ENCODE measurements around the gene RXFP3. TPM values are rescaled to one million over a fixed set of nuclear protein-coding genes. Genes with fewer than 3 reads are reported as not detected.
"Not testable (repeated sequence)": the region's sequence is repeated elsewhere in the genome, so short reads cannot be mapped to it uniquely, and the experiment has no call there.

RXFP3 gene, protein sequence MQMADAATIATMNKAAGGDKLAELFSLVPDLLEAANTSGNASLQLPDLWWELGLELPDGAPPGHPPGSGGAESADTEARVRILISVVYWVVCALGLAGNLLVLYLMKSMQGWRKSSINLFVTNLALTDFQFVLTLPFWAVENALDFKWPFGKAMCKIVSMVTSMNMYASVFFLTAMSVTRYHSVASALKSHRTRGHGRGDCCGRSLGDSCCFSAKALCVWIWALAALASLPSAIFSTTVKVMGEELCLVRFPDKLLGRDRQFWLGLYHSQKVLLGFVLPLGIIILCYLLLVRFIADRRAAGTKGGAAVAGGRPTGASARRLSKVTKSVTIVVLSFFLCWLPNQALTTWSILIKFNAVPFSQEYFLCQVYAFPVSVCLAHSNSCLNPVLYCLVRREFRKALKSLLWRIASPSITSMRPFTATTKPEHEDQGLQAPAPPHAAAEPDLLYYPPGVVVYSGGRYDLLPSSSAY
- not detected in 2 replicates for total RNA-seq (2014; rRNA removed; shearing (Covaris generic))
- not detected in 2 replicates for polyA plus RNA-seq (2014; cell fraction: nucleus; rRNA removed)

DNA sequence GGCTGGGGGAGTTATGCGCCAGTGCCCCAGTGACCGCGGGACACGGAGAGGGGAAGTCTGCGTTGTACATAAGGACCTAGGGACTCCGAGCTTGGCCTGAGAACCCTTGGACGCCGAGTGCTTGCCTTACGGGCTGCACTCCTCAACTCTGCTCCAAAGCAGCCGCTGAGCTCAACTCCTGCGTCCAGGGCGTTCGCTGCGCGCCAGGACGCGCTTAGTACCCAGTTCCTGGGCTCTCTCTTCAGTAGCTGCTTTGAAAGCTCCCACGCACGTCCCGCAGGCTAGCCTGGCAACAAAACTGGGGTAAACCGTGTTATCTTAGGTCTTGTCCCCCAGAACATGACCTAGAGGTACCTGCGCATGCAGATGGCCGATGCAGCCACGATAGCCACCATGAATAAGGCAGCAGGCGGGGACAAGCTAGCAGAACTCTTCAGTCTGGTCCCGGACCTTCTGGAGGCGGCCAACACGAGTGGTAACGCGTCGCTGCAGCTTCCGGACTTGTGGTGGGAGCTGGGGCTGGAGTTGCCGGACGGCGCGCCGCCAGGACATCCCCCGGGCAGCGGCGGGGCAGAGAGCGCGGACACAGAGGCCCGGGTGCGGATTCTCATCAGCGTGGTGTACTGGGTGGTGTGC, at the start of gene RXFP3:
RXFP3 (plus strand) TSS at position 6 of the 636 bp plus-strand sequence; CDS start at position 361, 355 bp downstream.
- DNase-seq (ENCODE audit: extremely low read depth, low read depth) = no peak

DNA sequence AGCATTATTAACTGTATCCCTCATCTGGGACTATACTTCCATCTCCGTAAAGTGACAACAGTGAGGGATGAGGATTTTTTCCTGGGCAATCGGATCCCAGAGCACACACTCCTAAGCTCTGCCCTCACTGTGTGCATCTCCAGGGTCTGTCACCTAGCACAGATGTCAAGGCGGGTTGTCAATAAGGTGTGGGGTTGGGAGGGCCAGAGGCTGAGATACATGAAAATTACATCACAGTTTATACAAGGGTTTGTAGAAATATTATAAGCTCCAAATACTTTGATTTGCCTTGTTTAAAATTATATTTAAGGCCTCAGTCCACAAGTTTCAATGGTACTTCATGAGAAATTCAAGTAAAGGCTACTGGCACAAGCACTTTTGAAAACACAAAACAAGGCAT, 48.9 kb upstream of the RXFP3 start:
- DNase-seq (ENCODE audit: extremely low read depth, low read depth) = no peak

DNA sequence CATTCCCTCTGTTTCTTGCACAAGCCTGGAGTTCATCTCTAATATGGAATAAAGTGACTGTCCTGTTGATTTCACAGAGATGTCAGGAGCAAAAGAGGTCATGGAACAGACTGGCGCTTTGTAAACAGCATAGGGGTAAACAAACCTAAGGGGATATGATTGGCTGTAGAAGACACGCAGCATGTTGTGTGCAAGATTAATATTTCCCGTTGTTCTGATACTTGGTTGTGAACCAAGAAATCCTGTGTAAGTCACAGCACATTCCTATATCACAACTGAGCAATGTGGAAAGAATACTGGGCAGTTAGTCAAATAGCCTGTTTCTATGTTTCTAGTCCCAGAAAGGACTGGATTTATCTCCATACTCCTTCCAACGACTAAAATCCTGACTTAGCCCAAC, 47.6 kb upstream of the RXFP3 start:
- no peak for DNase-seq (ENCODE audit: extremely low read depth, low read depth)

DNA sequence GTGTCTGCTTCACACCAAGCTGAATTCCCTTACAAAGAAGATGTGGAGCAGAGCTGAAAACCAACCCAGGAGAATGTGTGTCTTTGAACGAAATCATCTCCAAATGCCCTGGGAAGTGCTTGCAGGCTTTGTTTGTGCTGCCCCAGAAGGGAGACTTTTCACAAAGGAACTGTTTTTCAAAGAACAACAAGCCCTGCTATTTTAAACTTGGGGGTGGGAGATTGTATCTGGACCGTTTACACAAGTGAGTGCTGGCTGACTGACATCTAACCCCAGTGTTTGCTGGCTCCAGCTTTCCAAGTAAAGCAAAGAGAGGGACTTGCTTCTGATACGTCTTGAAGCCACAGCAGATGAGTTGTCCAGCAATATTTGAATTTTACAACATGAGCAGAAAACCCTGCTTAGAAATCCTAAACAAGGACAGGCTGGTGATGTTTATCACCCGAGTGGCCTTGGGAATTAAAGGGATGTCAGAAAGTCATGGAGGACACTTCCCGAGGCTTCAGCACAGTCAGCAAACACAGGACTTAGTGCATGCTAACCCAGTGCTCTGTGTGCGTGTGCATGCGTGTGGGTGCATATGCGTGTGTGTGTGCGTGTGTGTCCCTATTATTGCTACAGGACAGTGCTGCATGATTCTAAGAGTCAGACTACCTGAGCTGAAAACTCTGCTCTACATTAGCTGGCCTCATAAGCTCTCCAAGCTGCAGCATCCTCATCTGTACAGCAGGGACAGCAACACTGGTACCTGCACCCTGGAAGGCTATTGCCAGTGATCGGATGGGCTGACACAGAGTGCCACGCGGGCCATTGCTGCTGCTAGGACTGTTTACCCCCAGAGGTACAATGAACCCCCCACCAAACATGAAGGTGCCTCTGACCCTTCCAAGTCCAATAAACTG, 45.8 kb upstream of the RXFP3 start:
- DNase-seq (ENCODE audit: extremely low read depth, low read depth) = no peak

DNA sequence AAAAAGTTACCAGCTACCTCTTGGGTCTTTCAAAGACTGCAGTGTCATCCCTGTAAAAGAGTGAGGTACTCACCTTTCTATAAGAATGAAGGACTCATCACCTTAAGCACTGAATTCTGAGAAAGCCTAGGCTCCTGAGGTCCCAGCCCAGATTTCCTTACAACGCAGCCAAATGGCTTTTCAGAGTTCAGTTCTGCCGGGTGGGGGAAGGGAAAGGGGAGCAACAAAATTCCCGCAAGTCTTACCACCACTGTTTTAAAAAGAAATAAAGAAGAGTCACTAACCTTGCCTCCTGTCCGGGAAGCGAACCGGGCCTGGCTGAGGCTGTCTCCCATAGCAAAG, 44.8 kb upstream of the RXFP3 start:
- DNase-seq (ENCODE audit: extremely low read depth, low read depth) = no peak

DNA sequence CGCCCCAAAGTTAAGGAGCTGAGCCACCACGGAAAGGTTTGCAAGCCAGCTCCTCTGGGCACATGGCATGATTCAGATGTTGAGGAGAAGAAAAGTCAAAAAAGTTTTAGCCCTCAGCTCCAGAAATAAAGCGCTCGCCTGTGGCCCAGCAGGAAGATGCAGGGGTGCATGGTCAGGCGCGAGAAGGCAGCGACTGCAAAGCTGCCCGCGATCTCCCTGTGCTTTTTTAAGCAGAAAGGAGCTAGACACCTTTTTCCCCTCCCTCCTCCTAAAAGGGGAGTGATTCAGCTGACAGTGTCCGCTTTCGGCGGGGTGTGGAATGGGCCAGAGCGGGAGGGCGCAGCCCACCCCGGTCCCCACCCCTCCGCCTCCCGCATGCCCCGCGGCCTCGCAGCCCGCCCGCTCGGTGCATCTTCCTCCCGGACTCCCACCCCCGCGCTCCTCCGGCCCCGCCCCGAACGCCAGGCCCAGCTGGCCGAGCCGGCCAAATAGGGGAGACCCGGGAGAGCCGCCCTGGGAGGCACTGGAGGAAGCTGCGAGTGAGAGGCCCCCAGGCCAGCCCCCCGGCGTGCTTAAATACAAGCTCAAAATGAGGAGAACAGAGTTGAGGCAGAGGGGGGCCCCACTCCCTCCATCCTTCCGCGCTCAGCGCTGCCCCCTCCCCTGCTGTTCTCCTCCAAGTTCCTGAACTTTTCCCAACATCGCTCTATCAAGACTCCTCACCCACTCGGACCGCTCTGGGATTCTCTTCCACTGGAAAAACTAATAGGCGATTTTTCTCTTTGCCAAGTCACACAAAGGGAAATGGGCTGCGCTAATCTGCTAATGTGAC, 44.2 kb upstream of the RXFP3 start, which contains the start of gene ADAMTS12:
ADAMTS12 (minus strand) TSS at position 203 of the 832 bp plus-strand sequence; CDS start at position 69, 134 bp downstream.
- DNase-seq (ENCODE audit: extremely low read depth, low read depth) = no peak

DNA sequence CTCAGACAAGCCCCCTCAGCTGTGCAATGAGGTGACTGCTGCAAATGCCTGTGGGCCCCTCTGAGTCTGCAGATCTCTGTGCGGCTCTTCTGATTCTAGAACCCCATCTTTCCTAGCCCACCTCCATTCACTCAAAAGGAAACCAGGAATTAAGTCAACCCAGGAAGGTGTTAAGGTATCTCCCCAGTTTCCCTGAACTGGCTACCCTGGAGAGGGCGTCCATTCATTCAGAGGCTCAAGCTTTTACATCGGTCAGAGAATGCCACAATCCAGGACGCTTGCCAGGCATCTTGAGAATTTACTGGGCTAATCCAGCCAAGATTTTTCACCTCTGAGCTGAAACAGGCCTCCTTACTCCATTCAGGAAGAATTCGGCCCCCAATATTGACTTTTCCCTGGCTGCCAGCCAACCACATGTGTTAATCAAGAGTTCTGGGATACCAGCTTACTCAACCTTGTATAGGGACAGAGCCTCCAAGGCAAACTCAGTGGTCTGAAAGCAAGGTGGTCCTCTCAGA, 43.5 kb upstream of the RXFP3 start:
- DNase-seq (ENCODE audit: extremely low read depth, low read depth) = no peak

DNA sequence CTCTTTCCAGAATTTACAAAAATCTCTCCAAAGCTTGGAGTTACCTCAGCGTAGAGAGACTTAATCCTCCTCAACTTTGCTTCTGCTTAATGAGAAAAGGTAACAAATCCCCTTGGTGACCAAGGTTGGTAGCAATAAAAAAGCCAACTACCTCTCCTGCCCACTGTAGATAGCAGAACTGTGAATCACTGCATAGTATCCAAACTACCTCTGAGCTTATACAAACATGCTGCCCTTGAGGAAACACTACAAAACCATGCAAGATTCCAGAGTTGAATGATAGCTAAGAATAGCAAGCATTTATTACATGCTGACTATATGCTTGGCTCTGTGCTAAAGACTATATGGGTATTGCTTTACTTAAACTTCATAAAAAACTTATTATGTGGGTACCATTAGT, 41.6 kb upstream of the RXFP3 start:
- no peak for DNase-seq (ENCODE audit: extremely low read depth, low read depth)

DNA sequence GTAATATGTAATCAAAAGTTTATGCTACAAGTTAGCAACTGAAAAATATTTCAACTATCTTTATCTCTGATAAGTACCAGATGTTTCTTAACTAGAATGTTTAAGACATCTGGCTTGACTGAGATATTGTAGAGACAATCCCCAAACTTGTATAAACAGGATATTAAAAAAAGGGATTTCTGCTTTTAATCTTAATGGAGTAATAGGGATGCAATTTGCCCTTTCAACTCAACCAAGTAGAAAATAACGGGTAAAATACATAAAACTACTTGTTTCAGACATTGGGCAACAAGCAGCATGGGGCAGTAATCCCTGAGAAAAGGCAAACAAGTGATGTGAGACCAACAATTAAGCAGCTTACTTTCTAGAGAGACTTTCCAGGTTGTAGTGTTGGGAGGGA, 35.0 kb upstream of the RXFP3 start:
- no peak for DNase-seq (ENCODE audit: extremely low read depth, low read depth)

DNA sequence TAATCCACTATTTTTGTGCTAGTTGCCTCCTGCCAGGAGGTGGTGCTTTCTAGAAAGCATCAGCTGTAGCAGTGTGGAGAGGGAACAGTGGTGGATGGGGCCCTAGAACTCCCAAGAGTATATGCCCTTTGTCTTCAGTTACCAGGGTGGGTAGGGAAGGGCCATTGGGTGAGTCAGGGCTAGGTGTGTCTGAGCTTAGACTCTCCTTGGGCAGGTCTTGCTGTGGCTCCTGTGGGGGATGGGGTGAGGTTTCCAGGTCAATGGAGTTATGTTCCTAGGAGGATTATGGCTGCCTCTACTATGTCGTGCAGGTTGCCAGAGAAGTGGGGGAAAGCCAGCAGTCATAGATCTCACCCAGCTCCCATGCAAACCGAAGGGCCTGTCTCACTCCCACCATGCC, 33.1 kb upstream of the RXFP3 start:
- DNase-seq (ENCODE audit: extremely low read depth, low read depth) = no peak

DNA sequence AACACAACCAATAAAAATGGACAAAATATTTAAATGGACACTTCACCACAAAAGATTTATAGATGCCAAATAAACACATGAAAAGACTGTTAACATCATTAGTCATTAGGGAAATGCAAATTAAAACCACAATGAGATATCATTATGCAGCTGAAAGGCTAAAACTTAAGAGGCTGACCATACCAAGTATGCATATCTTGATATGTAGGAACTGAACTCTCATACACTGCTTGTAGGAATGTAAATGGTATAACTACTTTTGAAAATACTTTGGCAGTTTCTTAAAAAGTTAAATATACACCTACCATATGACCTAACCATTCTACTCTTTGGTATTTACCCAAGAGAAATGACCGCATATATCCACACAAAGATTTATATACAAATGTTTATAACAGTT, 30.8 kb upstream of the RXFP3 start:
- DNase-seq (ENCODE audit: extremely low read depth, low read depth) = no peak

DNA sequence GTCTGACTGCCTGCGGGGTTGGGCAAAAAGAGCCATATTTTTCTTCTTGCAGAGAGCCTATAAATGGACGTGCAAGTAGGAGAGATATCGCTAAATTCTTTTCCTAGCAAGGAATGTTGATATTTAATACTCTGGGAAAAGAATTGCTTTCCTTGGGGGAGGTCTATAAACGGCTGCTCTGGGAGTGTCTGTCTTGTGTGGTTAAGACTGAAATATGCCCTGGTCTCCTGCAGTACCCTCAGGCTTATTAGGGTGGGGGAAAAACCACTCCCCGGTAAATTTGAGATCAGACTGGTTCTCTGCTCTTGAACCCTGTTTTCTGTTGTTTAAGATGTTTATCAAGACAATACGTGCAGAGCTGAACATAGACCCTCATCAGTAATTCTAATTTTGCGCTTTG, 29.9 kb upstream of the RXFP3 start:
- not testable (repeated sequence) for DNase-seq (ENCODE audit: extremely low read depth, low read depth)

DNA sequence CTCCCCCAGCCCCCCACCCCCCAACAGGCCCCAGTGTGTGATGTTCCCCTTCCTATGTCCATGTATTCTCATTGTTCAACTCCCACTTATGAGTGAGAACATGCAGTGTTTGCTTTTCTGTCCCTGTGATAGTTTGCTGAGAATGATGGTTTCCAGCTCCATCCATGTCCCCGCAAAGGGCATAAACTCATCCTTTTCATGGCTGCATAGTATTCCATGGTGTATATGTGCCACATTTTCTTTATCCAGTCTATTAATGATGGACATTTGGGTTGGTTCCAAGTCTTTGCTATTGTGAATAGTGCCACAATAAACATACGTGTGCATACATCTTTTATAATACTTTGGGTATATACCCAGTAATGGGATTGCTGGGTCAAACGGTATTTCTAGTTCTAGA, 21.3 kb upstream of the RXFP3 start:
- not testable (repeated sequence) for DNase-seq (ENCODE audit: extremely low read depth, low read depth)

DNA sequence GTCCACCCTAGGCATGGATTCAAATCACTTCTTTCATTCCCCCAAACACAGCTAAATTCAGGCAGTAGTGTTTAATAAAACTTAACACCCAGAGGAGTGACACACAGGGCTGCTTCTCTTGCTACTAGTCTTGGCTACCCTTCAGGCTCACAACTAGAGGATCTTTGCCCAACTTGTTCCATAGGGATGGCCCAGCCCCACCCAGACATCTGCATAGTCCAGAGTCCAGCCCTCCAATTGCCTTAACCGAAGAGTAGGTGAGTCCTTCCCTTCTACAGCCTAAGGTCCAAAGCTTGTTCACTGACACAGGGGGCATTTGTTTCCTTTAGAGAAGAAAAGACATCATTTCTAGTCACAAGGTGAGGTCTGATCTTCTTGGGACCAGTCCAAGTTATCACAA, 15.2 kb upstream of the RXFP3 start:
- DNase-seq (ENCODE audit: extremely low read depth, low read depth) = no peak

DNA sequence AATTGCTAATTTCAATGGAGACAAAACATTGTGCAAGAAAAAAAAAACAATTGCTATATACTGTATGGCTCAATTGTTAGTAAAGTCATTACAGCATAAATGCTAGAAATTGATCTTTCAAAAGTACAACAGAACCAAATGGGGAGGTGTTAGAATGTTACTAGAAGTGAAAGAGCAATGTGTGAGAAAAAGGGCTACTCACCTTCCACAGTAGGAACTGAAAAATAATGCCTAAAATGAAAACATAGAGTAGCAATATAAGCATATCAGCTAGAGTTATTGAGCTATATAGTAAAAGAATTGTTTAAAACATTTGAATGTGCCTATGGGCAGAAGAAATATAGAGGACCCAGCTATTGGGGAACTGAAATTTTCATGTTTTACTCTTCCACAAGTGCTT, 10.9 kb upstream of the RXFP3 start:
- no peak for DNase-seq (ENCODE audit: extremely low read depth, low read depth)

DNA sequence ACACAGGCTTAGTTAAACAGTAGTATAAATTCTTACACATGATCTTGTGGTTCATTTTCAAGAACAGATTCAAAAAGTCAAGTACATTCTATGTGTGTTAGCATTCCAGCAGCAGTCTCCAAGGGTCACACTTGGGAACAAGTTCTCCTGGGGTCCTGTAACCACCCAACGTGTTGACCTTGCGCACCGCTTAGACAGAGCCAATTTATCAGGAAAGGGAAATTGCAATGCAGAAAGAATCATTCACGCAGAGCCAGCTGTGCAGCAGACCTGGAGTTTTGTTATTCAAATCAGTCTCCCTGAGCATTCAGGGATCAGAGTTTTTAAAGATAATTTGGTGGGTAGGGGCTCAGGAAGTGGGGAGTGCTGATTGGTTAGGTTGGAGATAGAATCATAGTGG, 8.5 kb upstream of the RXFP3 start:
- no peak for DNase-seq (ENCODE audit: extremely low read depth, low read depth)

DNA sequence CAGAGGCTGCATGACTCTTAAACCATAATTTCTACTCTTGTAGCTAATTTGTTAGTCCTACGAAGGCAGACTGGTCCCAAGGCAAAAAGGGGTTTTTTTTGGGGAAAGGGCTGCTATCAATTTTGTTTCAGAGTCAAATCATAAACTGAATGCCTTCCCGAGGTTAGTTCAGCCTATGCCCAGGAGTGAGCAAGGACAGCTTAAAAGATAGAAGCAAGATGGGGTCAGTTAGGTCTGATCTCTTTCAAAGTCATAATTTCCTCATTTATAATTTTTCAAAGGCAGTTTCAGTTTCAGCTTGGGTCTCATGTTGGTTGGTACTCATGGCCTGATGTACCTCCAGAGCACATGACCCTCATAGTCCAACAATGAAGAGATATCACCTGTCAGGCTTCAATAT, 7.9 kb upstream of the RXFP3 start:
- no peak for DNase-seq (ENCODE audit: extremely low read depth, low read depth)

DNA sequence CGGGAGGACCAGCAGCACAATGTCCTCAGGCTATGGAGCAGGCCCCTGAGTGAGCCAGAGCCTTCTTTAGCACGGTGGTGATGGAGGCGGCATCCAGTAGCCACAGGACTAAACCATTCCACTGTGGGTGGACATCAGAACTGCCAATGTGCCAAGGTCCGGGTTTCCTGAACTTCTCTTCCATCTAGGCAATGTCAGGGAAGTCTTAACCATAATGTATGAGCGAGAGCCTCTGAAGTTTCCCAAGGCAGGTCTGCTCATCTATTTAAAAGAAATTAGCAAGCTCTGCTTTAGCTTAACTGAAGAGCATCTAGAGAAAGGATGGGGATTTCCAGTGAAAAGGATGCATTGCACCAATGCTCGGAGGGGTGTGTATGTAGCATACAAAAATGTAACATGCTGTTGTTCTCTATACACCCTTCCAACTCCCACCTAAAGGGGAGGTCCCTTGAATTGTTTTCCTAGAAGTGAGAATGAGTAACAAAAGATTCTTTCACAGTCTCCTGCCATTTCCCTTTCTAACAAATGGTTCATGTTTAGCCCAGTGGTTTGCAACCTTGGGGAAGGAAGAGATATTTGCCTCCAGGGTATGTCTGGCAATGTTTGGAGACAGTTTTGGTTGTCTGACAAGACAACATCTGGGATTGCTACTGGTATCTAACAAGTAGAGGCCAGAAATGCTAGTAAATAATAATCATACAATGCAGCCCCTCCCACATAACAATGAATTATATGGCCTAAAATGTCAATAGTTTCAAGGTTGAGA, 6.1 kb upstream of the RXFP3 start:
- no peak for DNase-seq (ENCODE audit: extremely low read depth, low read depth)

DNA sequence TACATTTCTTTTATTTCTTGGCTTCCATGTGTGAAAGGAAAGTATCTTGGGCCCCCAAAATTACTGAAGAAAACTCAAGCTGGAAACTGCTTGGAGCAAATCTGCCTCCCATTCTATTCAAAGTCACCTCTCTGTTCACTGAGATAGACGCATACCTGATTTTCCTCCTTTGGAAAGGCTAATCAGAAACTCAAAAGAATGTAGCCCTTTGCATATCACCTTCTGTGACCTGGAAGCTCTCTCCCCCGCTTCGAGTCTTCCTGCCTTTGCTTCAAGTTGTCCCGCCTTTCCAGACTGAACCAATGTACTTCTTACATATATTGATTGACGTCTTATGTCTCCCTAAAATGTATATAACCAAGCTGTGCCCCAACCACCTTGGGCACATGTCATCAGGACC, 5.0 kb upstream of the RXFP3 start:
- DNase-seq (ENCODE audit: extremely low read depth, low read depth) = no peak
